HG03108 (cell line): ENCODE measurements around the gene PLXNA4.
"Not testable (repeated sequence)": the region's sequence is repeated elsewhere in the genome, so short reads cannot be mapped to it uniquely, and the experiment has no call there.

Experiments
- ATAC-seq: cut with Tn5 transposase; IDR thresholded peaks from one replicate; pipeline ENCODE4 v1.9.1; 2021; ENCODE audit warnings: moderate library complexity; ENCODE audit not compliant: unreplicated experiment

PLXNA4 gene

DNA sequence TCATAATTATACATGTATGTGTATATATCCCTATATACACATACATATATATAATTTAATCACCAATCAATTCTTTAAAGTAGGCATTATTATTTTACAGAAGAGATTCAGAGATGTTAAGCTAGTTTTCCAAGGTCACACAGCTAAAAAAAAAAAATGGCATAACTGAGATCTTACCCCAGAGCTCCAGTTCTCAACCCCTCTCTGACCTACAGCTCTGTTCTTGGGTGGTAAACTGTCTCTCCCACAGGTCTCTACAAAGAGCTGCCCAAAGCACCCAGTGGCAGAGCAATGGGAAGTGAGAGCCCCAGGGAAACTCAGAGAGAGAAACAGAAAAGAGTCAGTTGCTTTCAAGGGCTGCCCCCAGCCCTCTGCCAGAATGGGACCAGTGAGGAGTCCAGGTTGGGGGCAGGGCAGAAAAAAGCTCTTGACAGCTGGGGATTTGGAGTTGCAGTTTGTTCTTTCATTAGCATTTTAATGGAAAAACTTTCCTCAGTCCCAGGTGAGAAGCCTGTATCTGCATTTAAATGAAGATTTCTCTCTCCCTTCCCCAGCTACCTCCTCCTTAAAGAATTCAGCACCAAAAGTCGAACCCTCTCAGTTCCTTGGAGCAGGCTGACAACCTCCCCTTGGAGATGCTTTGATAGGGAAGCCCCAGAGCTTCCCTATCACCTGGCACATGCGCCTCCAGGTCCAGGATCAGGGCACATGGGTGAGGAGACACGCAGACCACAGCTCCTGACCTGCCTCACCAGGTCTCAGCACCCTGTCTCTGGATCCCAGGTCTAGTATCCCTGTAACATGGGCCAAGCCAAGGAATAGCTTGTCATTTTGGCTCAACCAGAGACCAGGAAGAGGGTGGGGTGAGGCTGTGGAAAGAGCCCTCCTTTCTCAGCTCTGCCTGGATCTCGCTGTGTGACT is 388.1 kb downstream of the PLXNA4 start:
- ATAC-seq, result no peak

GRCh38 chr7:132187391-132187790 is 388.9 kb downstream of the PLXNA4 start:
- no peak for ATAC-seq

GRCh38 chr7:132185150-132185549 is 391.1 kb downstream of the PLXNA4 start:
- ATAC-seq, result no peak

DNA sequence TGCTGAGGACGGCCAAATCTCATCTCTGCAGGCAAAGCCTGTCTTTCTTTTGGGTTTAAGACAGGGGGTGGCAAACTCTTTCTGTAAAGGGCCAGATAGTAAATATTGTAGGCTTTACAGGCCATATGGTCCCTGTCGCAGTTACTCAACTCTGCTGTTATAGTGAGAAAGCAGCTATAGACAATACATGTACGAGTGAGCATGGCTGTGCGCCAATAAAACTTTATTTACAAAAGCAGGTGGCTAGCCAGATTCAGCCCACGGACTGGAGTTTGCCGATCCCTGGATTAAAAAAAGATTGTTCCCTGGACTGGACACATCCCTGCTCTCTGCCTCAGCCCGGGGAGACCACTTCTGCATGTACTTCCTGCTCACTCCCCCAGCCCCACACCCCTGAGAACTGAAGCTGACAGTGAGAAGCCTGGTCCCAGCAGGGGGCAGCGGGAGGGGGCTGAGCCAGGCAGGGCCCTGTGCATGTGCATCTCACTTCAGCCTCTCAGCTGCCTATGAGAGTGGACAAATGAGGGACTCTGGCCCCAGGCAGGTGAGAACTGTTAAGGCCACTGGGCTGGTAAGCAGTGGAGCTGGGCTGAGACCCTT is 392.4 kb downstream of the PLXNA4 start:
- ATAC-seq, result no peak

GRCh38 chr7:132182992-132183391 is 393.3 kb downstream of the PLXNA4 start:
- ATAC-seq, result no peak

DNA sequence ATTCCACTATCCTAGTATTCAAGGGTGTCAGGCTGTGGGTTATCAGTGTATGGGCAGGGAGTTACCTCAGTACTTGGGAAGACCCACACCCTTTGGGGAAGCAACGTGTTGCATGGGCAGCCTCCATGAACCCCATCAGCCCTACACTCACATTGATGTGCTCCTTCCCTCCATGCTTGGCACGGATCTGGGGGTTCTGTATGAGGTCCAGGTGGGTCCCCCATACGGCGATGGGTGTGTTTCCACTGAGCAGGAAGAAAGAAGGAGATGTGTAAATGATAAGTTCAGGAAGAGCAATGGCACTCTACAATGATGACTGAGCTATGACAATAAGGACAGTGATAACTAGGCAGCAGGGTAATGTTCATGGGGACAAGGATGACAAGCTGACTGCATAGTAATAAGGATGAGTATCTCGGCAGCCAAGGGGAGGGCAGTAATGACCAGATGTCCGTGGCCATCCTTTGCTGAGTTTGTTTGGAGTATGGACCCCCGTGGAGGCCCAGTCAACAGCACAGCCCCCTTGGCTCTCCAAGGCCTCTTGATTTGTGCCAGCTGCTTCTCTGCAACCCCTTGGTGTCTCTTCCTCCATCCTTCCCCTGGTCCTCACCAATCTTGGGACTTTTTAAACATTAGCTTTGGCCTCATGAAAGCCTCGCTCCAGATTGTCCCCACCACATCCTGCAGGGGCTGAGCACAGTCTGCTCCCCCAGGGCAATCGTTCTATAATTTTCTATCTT is 394.2 kb downstream of the PLXNA4 start:
- no peak for ATAC-seq

- no peak for ATAC-seq
Observed at GRCh38 chr7:132181371-132181770, 394.9 kb downstream of the PLXNA4 start.

- ATAC-seq, result no peak
Observed at GRCh38 chr7:132180481-132180880, 395.8 kb downstream of the PLXNA4 start.

- no peak for ATAC-seq
Observed at GRCh38 chr7:132179681-132180080, 396.6 kb downstream of the PLXNA4 start.

- ATAC-seq, result no peak
Observed at GRCh38 chr7:132179080-132179430, 397.2 kb downstream of the PLXNA4 start.

GRCh38 chr7:132178402-132179079 is 397.7 kb downstream of the PLXNA4 start:
- not testable (repeated sequence) for ATAC-seq

GRCh38 chr7:132177708-132178401 is 398.4 kb downstream of the PLXNA4 start:
- ATAC-seq, result no peak

DNA sequence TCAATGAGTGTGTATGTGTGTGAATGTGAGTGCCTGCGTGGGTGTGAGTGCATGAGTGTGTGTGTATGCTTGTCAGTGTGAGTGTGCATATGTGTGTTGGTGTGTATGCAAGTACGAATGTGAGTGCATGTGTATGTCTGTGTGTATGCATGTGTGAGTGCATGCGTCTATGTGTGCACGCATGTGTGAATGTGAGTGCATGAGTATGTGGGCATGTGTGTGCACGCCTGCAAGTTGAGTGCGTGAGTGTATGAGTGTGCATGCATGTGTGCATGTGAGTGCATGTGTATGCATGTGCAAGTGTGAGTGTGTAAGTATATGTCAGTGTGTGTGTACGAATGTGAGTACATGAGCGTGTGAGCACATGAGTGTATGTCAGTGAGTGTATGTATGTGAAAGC is 399.6 kb downstream of the PLXNA4 start:
- ATAC-seq, result no peak

GRCh38 chr7:132171130-132171576 is 405.1 kb downstream of the PLXNA4 start:
- no peak for ATAC-seq

GRCh38 chr7:132169730-132170129 is 406.5 kb downstream of the PLXNA4 start:
- no peak for ATAC-seq

- no peak for ATAC-seq
Observed at GRCh38 chr7:132168239-132168638, 408.0 kb downstream of the PLXNA4 start.

DNA sequence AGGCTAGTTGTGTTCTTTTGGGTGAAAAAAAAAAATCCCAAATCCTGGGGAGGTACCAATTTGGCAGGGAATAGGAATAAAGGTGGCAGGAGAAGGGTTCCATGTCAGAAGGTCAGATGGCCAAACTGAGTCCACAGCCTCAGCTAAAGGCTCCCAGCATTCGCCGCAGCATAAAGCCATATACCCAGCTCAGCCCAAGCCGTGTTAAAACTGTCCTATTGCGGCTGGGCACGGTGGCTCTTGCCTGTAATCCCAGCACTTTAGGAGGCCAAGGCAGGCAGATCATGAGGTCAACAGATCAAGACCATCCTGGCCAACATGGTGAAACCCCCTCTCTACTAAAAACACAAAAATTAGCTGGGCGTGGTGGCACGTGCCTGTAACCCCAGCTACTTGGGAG is 410.6 kb downstream of the PLXNA4 start:
- ATAC-seq, result not testable (repeated sequence)

DNA sequence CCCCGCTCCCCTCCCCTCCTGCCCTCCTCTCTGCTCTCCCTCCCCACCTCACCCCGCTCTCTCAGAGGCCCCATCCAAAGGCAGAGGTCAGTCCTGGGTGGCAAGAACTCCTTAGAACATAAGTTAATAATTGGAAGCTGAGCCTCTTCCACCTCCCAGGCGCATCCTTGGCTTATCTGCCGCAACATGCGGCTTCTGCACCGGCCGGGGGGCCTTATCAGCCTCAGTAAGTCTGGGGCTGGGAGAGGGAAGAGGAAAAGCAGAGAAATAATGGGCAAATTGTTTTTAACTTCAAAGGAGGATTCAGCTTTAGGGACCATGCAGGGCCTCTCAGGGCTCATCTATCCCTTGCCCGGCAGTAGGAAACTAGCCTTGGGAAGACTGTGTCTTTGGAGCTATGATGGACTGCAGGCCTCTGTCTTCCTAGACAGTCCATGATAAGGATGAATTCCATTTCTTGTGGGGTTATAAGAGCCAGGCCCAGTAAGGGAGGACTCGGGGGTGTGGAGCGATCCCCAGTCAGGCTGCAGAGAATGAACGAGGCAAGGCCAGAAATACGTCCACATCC is 411.6 kb downstream of the PLXNA4 start:
- no peak for ATAC-seq

DNA sequence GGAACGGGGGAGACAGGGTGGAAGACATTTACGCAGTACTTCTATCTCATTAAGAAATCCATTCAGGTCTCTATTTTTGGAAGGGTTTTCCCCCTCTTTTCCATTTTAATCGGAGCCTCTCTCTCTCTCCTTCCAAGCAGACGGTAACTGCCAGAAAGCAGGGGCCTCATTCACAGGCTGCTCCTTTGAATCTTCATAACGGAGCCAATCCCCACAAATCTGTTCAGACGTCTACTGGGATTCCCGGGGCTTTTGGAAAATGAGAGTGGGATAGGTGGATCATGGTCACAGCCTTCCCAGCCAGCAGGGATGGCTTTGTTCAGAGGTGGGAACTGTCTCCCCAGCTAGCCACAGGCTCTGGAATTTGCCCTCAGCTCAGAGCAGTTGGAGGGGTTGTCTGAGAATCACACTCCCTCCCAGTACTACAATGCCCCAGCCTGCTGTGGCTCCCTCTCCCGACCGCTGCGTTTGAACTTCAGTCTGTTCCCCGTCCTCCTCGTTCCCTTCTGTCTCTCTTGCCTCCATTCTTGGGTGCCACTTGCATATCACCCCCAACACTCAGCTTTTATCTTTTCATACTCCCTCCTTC is 413.6 kb downstream of the PLXNA4 start:
- no peak for ATAC-seq

GRCh38 chr7:132161976-132162375 is 414.3 kb downstream of the PLXNA4 start:
- no peak for ATAC-seq
